Smooth muscle cell (in vitro differentiated cells): ENCODE data around the gene TLN1. TPM values are rescaled to one million over a fixed set of nuclear protein-coding genes. Genes with fewer than 3 reads are reported as not detected.

Source experiments
- DNase-seq: peaks from one replicate; lab custom pipeline; 2025; ENCODE audit not compliant: unreplicated experiment; lab: John Stamatoyannopoulos, UW
- H2AFZ ChIP-seq: fragments of 200-600 bp; sonication (generic); 2 replicates; pipeline ENCODE4 v1.6.0; 2016; ENCODE audit warnings: antibody characterized with exemption, low read depth, mild to moderate bottlenecking
- H3F3A ChIP-seq: fragments of 200-600 bp; sonication (generic); 2 replicates; pipeline ENCODE4 v1.6.0; 2017; ENCODE audit warnings: antibody characterized with exemption, low read depth
- H3K27ac ChIP-seq: fragments of 200-600 bp; sonication (generic); 2 replicates; pipeline ENCODE4 v1.5.1; 2016; ENCODE audit warnings: low read depth, mild to moderate bottlenecking
- H3K27me3 ChIP-seq: fragments of 200-600 bp; sonication (generic); 2 replicates; pipeline ENCODE4 v1.6.1; 2016; ENCODE audit warnings: low read depth, mild to moderate bottlenecking
- H3K36me3 ChIP-seq: fragments of 200-600 bp; sonication (generic); 2 replicates; pipeline ENCODE4 v1.5.1; 2016; ENCODE audit warnings: low read depth
- H3K4me1 ChIP-seq: fragments of 200-600 bp; sonication (generic); 2 replicates; pipeline ENCODE4 v1.5.1; 2016; ENCODE audit warnings: low read depth
- H3K4me2 ChIP-seq: fragments of 200-600 bp; sonication (generic); 2 replicates; pipeline ENCODE4 v1.6.0; 2016; ENCODE audit warnings: mild to moderate bottlenecking
- H3K4me3 ChIP-seq: fragments of 200-600 bp; sonication (generic); 2 replicates; pipeline ENCODE4 v1.5.1; 2016; ENCODE audit warnings: mild to moderate bottlenecking
- H3K79me2 ChIP-seq: fragments of 200-600 bp; sonication (generic); 2 replicates; pipeline ENCODE4 v1.6.0; 2016; ENCODE audit warnings: low read depth, mild to moderate bottlenecking
- H3K9ac ChIP-seq: fragments of 200-600 bp; sonication (generic); 2 replicates; pipeline ENCODE4 v1.6.0; 2016; ENCODE audit warnings: low read depth
- H3K9me3 ChIP-seq: fragments of 200-600 bp; sonication (generic); replicated peaks from 2 replicates; pipeline ENCODE4 v1.5.1; 2016; ENCODE audit warnings: low read depth
- H4K20me1 ChIP-seq: fragments of 200-600 bp; sonication (generic); 2 replicates; pipeline ENCODE4 v1.6.0; 2016; ENCODE audit warnings: low read depth
- WGBS: methylation state at CpG from one replicate; pipeline ENCODE4 v1.1.7; 2016; ENCODE audit warnings: low lambda C conversion rate; 5-methylcytosine and 5-hydroxymethylcytosine counted together
- polyA plus RNA-seq: library from polyadenylated mRNA; unstranded; fragments of >200 nt; fragmentation: Nextera tagmentation; extraction: Ambion mirVana; gene quantifications from 2 replicates; pipeline ENCODE4 v1.2.1, GENCODE V29; 2016
- total RNA-seq: library from RNA; depleted of rRNA; stranded (reverse); fragments of >200 nt; gene quantifications from 2 replicates; pipeline ENCODE4 v1.2.3, GENCODE V29; 2014
- TF ChIP-seq, protein P1 (sequence below): fragments of 200-600 bp; sonication (generic); IDR thresholded peaks from 2 replicates; pipeline ENCODE4 v1.5.1; 2017; ENCODE audit warnings: borderline replicate concordance, mild to moderate bottlenecking, antibody characterized with exemption; ENCODE audit not compliant: insufficient read depth, poor library complexity, severe bottlenecking

Gene TLN1
- total and polyA plus RNA-seq, 2 experiments from 2014 or later: 130 to 145 TPM

DNA sequence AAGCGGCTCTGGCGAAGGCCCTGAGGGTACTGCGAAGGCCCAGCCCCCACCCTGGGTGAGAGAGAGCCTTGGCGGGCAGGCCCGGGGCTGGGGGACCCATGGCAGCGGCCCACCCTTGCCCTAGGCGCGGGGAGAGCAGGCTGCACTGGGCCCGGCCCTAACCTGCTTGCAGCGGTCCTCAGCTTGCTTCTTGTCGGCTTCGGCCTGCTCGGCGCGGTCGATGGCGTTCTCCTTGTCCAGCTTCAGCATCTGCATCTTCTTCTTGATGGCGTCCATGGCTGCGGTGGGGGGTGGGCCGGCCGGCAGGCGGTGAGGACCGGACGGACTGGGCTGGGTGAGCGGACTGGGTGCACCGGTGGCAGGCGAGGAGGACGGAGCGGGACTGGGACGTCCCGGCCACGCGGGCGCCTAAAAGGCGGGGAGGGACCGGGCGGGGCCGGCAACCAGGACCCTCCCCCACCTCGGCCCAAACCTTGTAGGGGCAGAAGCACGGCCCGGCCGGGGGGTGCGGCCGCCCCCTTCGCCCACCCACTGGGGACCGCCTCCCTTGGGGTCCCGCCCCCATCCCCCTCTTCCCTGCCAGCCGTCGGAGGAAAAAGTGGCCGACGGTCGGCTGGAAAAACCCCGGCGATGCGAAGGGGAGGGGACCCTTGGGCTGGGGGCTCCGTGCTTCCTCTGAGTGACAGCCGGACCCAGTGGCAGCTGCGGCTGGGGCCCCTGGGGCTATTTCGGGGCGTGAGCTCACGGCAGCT, 42.3 kb downstream of the TLN1 start, which contains the start of gene TPM2:
Gene TPM2, minus strand, starts transcription at position 384 of the 752 bp plus-strand sequence. Its CDS starts 108 bp downstream, at position 276.
- TF ChIP-seq, protein P1, sequence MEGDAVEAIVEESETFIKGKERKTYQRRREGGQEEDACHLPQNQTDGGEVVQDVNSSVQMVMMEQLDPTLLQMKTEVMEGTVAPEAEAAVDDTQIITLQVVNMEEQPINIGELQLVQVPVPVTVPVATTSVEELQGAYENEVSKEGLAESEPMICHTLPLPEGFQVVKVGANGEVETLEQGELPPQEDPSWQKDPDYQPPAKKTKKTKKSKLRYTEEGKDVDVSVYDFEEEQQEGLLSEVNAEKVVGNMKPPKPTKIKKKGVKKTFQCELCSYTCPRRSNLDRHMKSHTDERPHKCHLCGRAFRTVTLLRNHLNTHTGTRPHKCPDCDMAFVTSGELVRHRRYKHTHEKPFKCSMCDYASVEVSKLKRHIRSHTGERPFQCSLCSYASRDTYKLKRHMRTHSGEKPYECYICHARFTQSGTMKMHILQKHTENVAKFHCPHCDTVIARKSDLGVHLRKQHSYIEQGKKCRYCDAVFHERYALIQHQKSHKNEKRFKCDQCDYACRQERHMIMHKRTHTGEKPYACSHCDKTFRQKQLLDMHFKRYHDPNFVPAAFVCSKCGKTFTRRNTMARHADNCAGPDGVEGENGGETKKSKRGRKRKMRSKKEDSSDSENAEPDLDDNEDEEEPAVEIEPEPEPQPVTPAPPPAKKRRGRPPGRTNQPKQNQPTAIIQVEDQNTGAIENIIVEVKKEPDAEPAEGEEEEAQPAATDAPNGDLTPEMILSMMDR: no peak
- peaks cover 50% of the 10 kb centered on the region for H4K20me1 ChIP-seq
- peak within 1 kb of the TSS; percentile 90 for H3K9ac ChIP-seq
- no peaks in the 10 kb centered on the region for H3K36me3 ChIP-seq
- DNase-seq: peak; percentile 69
- no peak within 1 kb of the TSS for H2AFZ ChIP-seq
- under 1% methylated on average over 41 of the region's 61 CpGs for WGBS
- H3K27ac ChIP-seq: peak within 1 kb of the TSS; percentile 95
- H3K4me2 ChIP-seq: peak within 1 kb of the TSS; percentile 95
- H3K9me3 ChIP-seq: no peaks in the 10 kb centered on the region
- no peaks in the 10 kb centered on the region for H3K27me3 ChIP-seq
- H3K79me2 ChIP-seq: peaks cover 35% of the 10 kb centered on the region
- H3K4me1 ChIP-seq: peaks cover 18% of the 10 kb centered on the region
- peak within 1 kb of the TSS; percentile 70 for H3K4me3 ChIP-seq
- peaks cover 56% of the 10 kb centered on the region for H3F3A ChIP-seq

- no peak for DNase-seq
- Histone ChIP-seq H3K27ac (peak overlapping the region; percentile 95), H3K4me1 (peaks cover 18% of the 10 kb centered on the region), H3K27me3 (no peaks in the 10 kb centered on the region), H3K9me3 (no peaks in the 10 kb centered on the region), H3K9ac (peak overlapping the region; percentile 90), H3K4me2 (peak overlapping the region; percentile 95), H3K79me2 (peaks cover 35% of the 10 kb centered on the region), H4K20me1 (peaks cover 58% of the 10 kb centered on the region), H2AFZ (no peak overlapping the region), H3K36me3 (no peaks in the 10 kb centered on the region), H3K4me3 (peak overlapping the region; percentile 70), H3F3A (peaks cover 58% of the 10 kb centered on the region)
- TF ChIP-seq, protein P1: no peak
- 9% methylated on average over 12 of the region's 12 CpGs for WGBS
Measured at GRCh38 chr9:35688558-35689541, 43.1 kb downstream of the TLN1 start.

- peak overlapping the region; percentile 95 for H3K27ac ChIP-seq
- H3K79me2 ChIP-seq: peaks cover 35% of the 10 kb centered on the region
- 78% methylated on average over 2 of the region's 2 CpGs for WGBS
Measured at GRCh38 chr9:35687972-35688557, 43.9 kb downstream of the TLN1 start.

More at GRCh38 chr9:35687972-35688557, 43.9 kb downstream of the TLN1 start:
- Histone ChIP-seq H3K4me2 (peak overlapping the region; percentile 95), H2AFZ (no peak overlapping the region), H3K4me1 (peaks cover 18% of the 10 kb centered on the region), H3K9ac (peak overlapping the region; percentile 19), H3K36me3 (no peaks in the 10 kb centered on the region), H3K27me3 (no peaks in the 10 kb centered on the region), H3K4me3 (peak overlapping the region; percentile 70), H3F3A (peaks cover 66% of the 10 kb centered on the region), H3K9me3 (no peaks in the 10 kb centered on the region), H4K20me1 (peaks cover 66% of the 10 kb centered on the region)
- DNase-seq: no peak
- TF ChIP-seq, protein P1: no peak
